ENCODE data around the gene LLGL1.

DNA sequence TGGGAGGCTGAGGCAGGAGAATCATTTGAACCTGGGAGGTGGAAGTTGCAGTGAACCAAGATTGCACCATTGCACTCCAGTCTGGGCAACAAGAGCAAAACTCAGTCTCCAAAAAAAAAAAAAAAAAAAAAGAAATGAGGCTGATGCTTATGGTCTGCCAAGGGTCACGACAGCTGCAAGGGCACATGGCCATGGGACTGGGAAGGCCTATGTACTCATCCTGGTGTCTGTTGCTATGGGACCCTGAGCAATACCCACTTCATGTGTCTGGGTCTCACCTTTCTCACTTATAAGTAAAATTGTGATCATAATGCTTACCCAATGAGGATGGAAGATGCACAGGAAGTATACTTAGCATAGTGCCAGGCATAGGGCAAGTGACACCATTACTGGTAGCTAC is 51.6 kb downstream of the LLGL1 start:
- TF ChIP-seq, protein P1, sequence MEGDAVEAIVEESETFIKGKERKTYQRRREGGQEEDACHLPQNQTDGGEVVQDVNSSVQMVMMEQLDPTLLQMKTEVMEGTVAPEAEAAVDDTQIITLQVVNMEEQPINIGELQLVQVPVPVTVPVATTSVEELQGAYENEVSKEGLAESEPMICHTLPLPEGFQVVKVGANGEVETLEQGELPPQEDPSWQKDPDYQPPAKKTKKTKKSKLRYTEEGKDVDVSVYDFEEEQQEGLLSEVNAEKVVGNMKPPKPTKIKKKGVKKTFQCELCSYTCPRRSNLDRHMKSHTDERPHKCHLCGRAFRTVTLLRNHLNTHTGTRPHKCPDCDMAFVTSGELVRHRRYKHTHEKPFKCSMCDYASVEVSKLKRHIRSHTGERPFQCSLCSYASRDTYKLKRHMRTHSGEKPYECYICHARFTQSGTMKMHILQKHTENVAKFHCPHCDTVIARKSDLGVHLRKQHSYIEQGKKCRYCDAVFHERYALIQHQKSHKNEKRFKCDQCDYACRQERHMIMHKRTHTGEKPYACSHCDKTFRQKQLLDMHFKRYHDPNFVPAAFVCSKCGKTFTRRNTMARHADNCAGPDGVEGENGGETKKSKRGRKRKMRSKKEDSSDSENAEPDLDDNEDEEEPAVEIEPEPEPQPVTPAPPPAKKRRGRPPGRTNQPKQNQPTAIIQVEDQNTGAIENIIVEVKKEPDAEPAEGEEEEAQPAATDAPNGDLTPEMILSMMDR (IDR thresholded peaks at IDR 0.05): no peak
- no peak for TF ChIP-seq EZH2 (IDR thresholded peaks at IDR 0.05)
